Measurements from ENCODE around the gene TMEM233.

DNA sequence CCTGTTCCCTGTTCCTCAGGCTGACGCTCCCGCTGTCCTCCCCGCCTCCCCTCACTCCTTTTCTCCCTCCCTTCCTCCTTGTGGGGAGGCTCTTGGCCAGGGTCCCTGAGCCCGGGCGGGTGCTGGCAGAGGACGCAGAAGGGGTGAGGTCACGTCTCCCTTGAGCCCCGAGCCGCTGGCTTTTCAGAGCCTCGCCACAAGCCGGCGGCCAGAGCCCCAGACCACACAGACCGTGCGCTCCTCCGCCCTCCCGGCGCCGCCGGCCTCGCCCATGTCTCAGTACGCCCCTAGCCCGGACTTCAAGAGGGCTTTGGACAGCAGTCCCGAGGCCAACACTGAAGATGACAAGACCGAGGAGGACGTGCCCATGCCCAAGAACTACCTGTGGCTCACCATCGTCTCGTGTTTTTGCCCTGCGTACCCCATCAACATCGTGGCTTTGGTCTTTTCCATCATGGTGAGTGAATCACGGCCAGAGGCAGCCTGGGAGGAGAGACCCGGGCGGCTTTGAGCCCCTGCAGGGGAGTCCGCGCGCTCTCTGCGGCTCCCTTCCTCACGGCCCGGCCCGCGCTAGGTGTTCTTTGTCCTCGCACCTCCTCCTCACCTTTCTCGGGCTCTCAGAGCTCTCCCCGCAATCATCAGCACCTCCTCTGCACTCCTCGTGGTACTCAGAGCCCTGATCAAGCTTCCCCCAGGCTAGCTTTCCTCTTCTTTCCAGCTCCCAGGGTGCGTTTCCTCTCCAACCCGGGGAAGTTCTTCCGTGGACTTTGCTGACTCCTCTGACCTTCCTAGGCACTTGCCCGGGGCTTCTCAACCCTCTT lies at the start of gene TMEM233:
- TF ChIP-seq GATA2 (IDR thresholded peaks at IDR 0.05; ENCODE audit: low read depth, low read length) (no peak), GATA3 (IDR thresholded peaks at IDR 0.05; ENCODE audit: low read depth, low read length) (no peak)

Measured in SH-SY5Y (cell line).